Stimulated activated CD4-positive, alpha-beta T cell treated with anti-CD3 and anti-CD28 coated beads, TNF-alpha, amount 100 ng/mL, for 1 hour (primary cell): ENCODE results near the gene SMCO1.
A peak's percentile ranks its signal among the peaks of the same experiment; 100 is the strongest.
"Not testable (repeated sequence)": the region's sequence is repeated elsewhere in the genome, so short reads cannot be mapped to it uniquely, and the experiment has no call there.

Source experiments
- DNase-seq, 3 donors: peaks; one replicate each; pipeline ENCODE4 v3.0.0-alpha.2; 2020; ENCODE audit warnings: low read depth in 3 of 3, low spot score in 1 of 3

Gene SMCO1, protein sequence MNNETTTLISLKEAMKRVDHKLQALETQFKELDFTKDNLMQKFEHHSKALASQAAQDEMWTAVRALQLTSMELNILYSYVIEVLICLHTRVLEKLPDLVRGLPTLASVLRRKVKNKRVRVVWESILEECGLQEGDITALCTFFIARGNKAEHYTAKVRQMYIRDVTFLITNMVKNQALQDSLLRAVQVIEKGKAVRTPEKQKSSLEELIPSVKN

DNA sequence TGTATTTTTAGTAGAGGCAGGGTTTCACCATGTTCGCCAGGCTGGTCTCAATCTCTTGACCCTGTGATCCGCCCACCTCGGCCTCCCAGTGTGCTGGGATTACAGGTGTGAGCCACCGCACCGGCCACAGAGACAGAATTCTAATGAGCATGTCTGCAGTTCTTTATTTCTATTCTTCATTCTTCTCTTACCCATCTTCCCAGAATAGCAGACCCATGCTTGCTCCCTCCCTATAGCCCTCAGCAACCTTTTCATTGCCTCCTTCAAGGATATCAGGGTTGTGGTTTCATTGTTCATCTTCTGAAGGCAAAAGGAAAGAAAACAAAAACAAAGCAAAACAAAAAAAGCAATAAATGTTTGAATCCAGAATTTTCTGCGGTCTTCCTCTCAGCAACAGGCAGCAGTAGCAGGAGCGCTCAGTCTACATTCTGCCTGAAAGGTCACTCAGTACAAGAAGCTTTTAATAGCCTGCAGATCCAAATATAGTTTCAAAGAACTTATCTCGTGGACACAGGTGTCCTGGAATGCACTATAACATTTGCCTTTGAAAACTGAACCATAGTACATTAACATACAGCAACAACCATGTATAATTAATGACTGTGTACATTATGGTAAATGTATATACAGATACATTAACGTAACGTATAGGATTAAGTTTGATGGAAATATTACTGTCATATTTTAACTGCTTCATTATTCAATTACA is at the start of gene SMCO1:
SMCO1 (minus strand) TSS at position 434 of the 709 bp plus-strand sequence; CDS start at position 297, 137 bp downstream.
- DNase-seq = no peak

DNA sequence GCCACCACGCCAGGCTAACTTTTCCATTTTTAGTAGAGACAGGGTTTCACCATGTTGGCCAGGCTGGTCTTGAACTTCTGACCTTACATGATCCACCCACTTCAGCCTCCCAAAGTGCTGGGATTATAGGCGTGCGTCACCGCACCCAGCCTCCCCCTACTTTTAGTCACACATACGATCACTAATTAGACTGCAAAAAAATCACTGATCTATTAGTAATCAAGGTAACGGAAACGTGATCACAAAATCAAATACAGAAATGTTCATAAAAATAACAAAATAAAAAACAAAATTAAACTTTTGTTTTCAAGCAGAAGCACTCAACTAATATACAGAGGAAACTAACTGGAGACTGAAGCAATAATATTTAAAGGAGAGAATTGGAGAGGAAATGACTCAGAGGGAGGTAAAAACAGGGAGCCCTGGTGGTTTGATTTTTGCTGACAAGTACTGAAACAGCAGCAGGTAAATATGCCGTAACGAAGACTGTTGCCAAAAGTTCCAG is 48.6 kb upstream of the SMCO1 start:
- no peak for DNase-seq

DNA sequence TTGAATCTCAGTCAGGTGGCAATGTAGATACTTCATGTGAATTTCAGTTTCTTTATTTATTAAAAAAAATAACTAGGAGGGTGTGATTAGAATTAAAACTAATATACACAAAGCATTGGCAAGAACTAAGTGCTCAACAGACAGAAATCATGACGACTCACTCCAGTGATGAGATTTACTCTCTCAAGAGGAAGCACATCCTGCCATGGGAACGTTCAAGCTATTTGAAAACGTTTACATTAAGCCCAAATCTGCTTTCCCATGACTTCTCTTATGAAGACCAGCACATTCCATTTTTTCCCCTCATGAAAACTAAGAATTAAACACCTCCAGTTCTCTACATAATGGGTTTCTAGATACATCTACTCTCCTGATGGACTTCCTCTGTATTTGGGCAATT is 44.7 kb upstream of the SMCO1 start:
- no peak for DNase-seq

DNA sequence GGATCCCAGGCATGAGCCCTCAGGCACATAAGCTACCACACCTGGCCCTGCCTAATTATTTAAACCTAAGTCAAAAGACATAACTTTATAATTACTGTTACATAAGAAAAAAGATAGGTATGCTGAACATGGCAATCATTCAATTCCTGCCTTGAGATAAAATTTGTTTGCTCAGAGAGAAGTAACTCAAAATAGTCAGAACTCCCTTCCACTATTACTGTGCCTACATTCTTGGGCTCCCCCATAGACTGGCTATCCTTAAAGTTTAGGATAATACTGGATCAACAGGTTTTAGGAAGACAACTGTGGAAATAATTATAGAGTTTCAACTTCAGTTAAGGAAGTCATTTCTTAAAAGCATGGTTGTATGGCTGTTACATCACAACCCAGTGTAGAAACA is 43.3 kb upstream of the SMCO1 start:
- no peak for DNase-seq

DNA sequence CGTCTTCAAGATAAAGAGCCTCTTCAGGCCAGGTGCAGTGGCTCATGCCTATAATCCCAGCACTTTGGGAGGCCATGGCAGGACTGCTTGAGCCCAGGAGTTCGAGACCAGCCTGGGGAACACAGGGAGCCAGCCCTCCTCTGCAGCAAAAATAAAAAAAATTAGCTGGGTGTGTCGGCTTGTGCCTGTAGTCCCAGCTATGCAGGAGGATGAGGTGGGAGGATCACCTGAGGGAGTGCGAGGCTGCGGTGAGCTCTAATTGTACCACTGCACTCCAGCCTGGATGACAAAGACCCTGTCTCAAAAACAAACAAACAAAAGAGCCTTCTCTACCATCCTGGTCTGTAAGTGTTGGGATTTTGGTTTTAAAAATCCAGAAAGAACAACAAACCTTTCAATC is 42.1 kb upstream of the SMCO1 start:
- no peak for DNase-seq

DNA sequence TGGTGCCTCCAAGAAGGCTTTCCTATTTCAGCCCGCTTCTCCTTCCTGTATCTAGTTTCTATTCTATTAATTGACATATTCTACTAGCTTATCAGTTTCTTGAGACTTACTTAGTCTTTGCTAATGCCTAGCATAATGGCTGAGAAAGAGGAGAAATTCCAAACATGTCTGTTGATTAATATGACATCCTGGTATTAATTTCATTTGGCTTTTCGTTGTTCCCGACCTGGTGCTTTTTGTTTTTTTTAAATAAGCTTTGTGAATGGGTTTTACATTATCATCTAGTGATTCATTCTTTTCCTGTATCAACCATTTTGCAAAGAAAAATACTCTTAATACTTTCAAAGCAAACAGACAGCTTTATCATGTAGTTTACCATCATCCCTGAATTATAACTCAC is 40.1 kb upstream of the SMCO1 start:
- no peak for DNase-seq

DNA sequence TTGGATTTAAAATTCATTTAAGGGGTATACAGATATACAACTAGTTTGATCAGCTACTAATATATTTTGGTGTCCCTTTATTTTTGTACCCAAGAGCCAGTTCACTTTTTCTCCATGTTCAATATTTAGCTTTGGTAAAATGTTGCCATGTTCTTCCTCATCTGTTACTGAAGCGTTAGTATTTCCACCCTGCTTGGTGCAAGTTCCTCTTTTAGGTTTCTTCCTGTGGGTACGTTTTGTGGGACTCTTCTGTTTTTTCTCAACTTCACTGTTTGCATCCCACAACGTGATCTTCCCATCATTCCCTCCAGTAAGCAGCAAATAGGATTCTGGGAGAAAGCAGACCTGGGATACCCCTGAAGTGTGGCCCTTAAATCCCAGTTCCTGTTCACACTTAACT is 39.1 kb upstream of the SMCO1 start:
- DNase-seq = no peak

DNA sequence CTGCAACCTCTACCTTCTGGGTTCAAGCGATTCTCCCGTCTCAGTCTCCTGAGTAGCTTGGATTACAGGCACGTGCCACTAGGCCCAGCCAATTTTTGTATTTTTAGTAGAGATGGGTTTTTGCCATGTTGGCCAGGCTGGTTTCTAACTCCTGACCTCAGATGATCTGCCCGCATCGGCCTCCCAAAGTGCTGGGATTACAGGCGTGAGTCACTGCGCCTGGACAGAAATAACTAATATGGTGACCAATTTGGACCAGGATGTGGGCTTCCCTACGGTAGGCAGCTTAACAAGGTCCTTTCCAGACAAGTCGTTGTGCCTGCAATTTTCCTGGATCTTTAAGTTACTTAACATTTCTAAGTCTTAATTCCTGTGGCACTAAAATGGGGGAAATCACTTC is 38.4 kb upstream of the SMCO1 start:
- DNase-seq = no peak

DNA sequence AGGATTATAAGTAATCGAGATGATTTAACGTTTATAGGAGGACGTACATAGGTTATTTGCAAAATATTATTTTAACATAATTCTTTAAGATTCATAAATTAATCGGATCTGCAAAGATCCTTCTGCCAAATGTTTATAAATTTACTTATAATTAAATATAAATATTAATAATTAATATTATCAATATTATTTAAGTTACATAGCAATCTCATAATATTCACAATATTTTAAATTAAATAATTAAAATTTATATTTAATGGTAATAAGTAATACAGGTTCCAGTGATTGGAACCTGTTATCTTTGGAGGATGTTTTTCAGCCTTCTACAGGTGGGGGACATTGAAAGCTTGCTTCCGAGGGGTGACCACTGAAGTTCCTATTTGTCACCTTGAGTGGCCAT is 37.1 kb upstream of the SMCO1 start:
- DNase-seq = no peak

DNA sequence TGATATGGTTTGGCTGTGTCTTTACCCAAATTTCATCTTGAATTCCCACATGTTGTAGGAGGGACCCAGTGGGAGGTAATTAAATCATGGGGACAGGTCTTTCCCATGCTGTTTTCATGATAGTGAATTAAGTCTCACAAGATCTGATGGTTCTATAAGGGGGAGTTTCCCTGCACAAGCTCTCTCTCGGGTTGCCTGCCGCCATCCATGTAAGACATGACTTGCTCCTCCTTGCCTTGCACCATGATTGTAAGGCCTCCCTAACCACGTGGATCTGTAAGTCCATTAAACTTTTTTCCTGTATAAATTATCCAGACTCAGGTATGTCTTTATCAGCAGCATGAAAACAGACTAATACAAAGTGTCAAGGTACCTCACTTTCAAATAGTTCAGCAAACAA is 35.0 kb upstream of the SMCO1 start:
- not testable (repeated sequence) for DNase-seq

DNA sequence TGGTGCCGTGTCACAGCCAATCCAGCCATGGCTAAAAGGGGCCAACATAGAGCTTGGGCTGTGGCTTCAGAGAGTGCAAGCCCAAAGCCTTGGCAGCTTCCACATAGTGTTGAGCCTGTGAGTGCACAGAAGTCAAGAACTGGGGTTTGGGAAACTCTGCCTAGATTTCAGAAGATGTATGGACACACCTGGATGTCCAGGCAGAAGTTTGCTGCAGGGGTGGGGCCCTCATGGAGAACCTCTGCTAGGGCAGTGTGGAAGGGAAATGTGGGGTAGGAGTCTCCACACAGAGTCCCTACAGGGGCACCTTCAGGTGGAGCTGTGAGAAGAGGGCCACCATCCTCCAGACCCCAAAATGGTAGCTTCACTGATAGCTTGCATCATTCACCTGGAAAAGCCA is 34.2 kb upstream of the SMCO1 start:
- DNase-seq = not testable (repeated sequence)

DNA sequence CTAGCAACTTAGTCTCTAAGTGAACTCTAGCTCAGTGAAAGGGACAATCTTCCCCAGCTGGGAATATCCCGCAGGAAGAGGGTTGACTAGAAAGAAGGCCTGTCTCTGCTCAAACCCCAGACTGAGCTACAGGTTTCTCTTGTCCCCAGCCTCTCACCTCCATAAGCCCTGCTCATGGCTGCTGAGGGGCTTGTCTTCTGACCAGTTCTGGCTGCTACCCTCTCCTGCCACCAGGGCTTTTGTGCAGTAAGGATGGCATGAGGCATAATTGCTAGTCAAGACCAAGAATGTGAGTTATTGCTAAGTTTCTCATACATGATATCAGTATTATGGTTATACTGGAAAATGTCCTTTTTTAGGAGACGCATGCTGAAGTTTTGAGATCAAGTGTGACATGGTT is 31.9 kb upstream of the SMCO1 start:
- DNase-seq = no peak

DNA sequence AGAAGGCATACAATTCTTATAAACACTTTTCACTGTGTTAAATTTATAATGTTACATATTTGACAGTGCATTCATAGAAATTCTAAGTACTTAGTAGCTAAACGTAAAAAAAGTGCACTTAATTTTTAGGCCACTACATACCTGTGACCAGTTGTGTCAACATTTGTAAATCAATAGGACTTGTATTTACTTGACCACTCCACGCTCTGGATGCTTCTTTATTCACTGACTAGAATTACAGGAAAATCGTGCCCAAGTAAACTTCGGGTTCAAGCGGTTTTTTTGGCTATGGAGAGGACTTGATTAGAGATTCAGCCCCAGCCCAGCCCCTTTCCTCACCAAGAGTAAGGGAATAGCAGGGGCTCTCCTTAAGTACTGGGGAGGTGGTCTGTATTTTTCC is 31.4 kb upstream of the SMCO1 start:
- DNase-seq = no peak

DNA sequence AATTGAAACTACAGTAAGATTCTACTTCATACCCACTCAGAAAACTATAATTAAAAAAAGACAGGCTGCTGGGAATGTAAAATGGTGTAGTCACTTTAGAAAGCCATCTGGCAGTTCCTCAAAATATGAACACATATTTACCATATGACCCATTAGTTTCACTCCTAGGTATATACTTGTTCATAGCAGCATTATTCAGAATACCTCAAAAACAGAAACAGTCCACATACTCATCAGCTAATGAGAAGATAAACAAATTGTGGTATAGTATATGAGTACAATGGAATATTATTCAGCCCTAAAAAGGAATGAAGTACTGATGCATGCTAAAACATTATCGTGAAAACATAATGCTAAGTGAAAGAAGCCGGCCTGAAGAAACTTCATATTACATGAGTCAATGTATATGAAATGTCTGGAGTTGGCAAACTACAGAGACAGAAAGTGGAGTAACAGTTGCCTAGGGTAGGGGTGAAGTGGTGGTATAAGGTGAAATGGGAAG is 29.4 kb upstream of the SMCO1 start:
- no peak for DNase-seq

DNA sequence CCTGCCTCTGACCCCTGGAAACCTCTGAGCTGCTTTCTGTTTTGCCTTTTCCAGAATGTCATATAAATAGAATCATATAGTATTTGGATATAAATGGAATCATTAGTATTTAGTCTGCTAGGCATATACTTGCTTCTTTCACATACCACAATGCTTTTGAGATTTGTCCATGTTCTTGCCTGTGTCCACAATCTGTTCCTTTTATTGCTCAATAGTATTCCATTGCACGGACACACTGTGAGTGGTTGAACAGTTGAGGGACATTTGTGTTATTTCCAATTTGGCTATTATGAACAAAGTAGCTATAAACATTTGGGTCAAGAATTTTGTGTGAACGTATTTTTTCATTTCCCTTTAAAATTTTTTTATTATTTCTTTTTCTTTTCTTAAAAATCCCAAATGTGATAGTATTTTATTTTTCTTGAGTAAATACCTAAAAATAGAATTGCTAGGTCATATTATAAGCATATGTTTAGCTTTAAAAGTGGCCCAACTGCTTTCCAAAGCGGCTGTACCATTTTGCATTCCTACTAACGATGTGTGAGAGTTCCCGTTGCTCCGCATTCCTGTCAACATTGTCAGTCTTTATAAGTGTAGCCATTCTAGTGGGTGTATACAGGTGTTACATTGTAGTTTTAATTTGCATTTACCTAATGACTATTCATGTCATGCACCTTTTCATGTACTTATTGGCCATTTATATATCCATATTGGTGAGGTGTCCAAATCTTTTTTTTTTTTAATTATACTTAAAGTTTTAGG is 26.7 kb upstream of the SMCO1 start:
- DNase-seq = no peak

DNA sequence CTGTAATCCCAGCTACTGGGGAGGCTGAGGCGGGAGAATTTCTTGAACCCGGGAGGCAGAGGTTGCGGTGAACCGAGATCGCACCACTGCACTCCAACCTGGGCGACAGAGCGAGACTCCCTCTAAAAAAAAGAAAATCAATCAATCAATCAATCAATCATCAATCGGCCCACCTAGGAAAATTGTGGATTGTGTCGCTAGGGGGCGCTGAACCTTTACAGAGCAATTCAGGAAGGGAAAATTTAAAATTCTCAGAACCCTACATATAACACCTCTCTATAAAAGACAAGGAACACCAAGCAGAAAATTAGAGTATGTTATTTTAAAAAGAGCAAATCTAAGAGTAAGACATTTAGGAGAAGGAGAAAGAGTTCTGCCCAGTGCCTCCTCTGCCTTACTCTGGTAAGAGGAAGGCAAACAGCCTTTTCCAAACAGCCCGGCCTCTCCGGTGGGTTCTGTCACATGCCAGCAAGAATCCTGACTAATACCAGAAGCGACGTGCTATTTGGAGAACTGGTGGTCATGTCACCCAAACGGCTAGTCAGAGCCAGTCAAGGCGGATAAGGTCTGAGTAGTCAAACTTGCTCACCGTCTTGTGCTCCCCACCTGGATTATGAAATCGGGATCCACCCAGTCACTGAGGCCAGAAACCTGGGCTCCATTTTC is 22.3 kb upstream of the SMCO1 start:
- peak; percentile 9 to 54 (median 40) for DNase-seq

DNA sequence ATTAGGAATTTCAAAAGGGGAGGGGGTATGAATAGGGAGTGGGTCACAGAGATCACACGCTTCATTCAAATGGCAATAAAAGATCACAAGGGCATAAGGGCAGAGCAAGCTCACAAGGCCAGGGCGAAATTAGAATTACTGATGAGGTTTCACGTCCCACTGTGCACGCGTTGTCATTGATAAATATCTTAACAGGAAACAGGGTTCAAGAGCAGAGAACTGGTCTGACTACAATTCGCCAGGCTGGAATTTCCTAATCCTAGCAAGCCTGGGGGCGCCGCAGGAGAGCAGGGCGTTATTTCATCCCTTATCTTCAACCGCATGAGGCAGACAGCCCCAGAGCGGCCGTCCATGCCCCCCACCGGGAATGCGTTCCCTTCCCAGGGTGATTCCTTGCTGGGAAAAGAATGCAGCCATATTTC is 18.1 kb upstream of the SMCO1 start:
- no peak for DNase-seq

DNA sequence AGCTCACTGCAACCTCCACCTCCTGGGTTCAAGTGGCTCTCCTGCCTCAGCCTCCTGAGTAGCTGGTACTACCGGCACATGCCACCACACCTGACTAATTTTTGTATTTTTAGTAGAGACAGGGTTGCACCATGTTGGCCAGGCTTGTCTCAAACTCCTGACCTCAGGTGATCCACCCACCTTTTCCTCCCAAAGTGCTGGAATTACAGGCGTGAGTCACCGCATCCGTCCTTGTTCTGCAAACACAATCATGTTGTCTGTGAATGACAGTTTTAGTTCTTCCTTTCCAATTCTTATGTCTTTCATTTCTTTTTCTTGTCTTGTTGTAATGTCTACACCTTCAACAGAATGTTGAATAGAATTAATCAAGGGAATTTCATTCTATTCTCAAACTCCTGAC is 16.3 kb upstream of the SMCO1 start:
- DNase-seq = no peak

DNA sequence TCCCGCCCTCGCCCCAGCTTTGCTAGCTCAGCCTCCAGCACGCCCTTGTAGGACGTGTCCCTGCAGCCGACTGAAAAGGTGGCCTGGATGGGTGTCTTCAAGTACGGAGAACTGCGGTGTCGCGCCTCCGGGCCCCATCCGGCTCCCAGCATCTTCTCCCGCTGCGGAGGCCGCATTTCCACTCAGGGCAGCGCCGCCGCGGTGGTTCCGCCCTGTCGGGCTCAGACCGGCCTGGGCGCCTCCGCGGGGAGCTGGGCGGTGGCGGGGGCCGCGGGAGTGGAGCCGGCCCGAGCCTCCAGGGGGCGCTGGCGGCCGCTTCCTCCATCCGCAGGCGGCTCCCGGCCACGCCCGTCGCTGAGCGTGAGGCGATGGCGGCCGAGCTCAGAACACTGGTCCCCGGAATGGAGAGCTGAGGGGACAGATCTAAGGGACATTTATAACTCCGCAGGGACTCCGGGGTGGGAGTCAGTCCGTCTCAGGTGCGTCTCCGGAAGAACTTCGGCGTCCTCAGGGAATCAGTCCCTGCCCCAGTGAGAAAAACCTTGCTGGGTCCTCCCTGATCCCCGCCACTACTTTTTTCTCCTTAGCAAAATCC is 13.6 kb upstream of the SMCO1 start:
- DNase-seq = peak; percentile 31 to 89 (median 46)

DNA sequence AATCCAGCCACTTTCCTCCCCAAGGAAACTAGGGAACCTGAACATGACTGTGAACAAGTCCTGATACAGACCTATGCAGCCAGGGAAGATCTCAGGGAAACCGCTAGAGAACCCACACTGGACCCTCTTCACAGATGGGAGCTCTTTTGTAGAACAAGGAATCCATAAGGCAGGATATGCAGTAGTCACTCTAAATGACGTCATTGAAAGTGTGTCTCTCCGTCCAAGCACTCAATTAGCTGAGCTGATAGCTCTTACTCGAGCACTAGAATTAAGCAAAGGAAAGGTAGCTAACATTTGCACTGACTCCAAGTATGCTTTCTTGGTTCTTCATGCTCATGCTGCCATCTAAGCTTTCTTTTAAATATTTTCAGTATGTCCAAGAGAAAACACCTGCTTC is 10.0 kb upstream of the SMCO1 start:
- no peak for DNase-seq

DNA sequence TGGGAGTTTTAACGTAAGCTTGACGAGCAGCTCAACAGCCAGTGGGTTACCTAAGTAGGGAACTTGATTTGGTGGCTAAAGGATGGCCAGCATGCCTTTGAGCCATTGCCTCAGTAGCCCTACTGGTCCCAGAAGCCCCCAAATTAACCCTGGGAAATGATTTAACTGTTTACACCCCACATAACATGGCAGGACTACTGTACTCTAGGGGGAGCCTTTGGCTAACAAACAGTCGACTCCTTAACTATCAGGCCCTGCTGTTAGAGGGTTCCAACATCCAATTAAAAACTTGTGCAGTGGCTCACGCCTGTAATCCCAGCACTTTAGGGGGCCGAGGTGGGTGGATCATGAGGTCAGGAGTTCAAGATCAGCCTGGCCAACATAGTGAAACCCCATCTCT is 9.4 kb upstream of the SMCO1 start:
- no peak for DNase-seq
